ENCODE results near the gene WFIKKN2.
A peak's percentile ranks its signal among the peaks of the same experiment; 100 is the strongest.

WFIKKN2 gene

GRCh38 chr17:50832267-50832863 lies 3.0 kb upstream of the WFIKKN2 start:
- H3K27me3 ChIP-seq, result peaks cover 0 to 11% of the 10 kb centered on the region in 2 donors
- H3K4me1 ChIP-seq, result peaks cover 0 to 35% (median 15%) of the 10 kb centered on the region in 4 donors
- no peak overlapping the region for H3K27ac ChIP-seq
- H3K4me3 ChIP-seq, result no peak overlapping the region
- no peak for TF ChIP-seq CTCF (IDR thresholded peaks at IDR 0.05)
- intact Hi-C loops (cut with DNase I; ENCODE audit: low total_unique reads), result no loop called here
- H3K36me3 ChIP-seq, result no peaks in the 10 kb centered on the region
- peak in 1 of 2 donors; percentile 31 for DNase-seq
- H3K9me3 ChIP-seq, result no peaks in the 10 kb centered on the region

- Histone ChIP-seq H3K4me3 (no peak overlapping the region), H3K9me3 (no peaks in the 10 kb centered on the region), H3K36me3 (no peaks in the 10 kb centered on the region), H3K4me1 (peaks cover 0 to 35% (median 15%) of the 10 kb centered on the region in 4 donors), H3K27me3 (peaks cover 0 to 11% of the 10 kb centered on the region in 2 donors), H3K27ac (no peak overlapping the region)
- peak in 1 of 2 donors; percentile 50 for DNase-seq
- TF ChIP-seq CTCF (IDR thresholded peaks at IDR 0.05), result no peak
- intact Hi-C loops (cut with DNase I; ENCODE audit: low total_unique reads), result no loop called here
Measured at GRCh38 chr17:50832864-50833381, 2.5 kb upstream of the WFIKKN2 start.

GRCh38 chr17:50833510-50834428 lies 1.6 kb upstream of the WFIKKN2 start:
- peaks cover 0 to 34% (median 15%) of the 10 kb centered on the region in 4 donors for H3K4me1 ChIP-seq
- no peak for TF ChIP-seq CTCF (IDR thresholded peaks at IDR 0.05)
- intact Hi-C loops (cut with DNase I; ENCODE audit: low total_unique reads), result no loop called here
- H3K9me3 ChIP-seq, result no peaks in the 10 kb centered on the region
- no peak overlapping the region for H3K4me3 ChIP-seq
- no peak overlapping the region for H3K27ac ChIP-seq
- DNase-seq, result peak in 1 of 2 donors; percentile 60
- H3K36me3 ChIP-seq, result no peaks in the 10 kb centered on the region
- H3K27me3 ChIP-seq, result peaks cover 0 to 11% of the 10 kb centered on the region in 2 donors

- H3K4me3 ChIP-seq, result peak overlapping the region; percentile 38 to 55
- H3K36me3 ChIP-seq, result no peaks in the 10 kb centered on the region
- peaks cover 0 to 29% (median 15%) of the 10 kb centered on the region in 4 donors for H3K4me1 ChIP-seq
- TF ChIP-seq CTCF (IDR thresholded peaks at IDR 0.05), result no peak
- H3K9me3 ChIP-seq, result no peaks in the 10 kb centered on the region
- H3K27me3 ChIP-seq, result peaks cover 0 to 11% of the 10 kb centered on the region in 2 donors
- H3K27ac ChIP-seq, result no peak overlapping the region
- intact Hi-C loops (cut with DNase I; ENCODE audit: low total_unique reads), result no loop called here
- DNase-seq, result peak in 1 of 2 donors; percentile 57
Measured at GRCh38 chr17:50834429-50835300, 721 bp upstream of the WFIKKN2 start.

GRCh38 chr17:50836826-50837225 lies 1.4 kb downstream of the WFIKKN2 start:
- no peaks in the 10 kb centered on the region for H3K9me3 ChIP-seq
- peaks cover 0 to 11% (median 10%) of the 10 kb centered on the region in 4 donors for H3K4me1 ChIP-seq
- DNase-seq, result peak in 1 of 2 donors; percentile 37
- no peak for TF ChIP-seq CTCF (IDR thresholded peaks at IDR 0.05)
- H3K4me3 ChIP-seq, result no peak overlapping the region
- peaks cover 0 to 11% of the 10 kb centered on the region in 2 donors for H3K27me3 ChIP-seq
- no peaks in the 10 kb centered on the region for H3K36me3 ChIP-seq
- intact Hi-C loops (cut with DNase I; ENCODE audit: low total_unique reads), result no loop called here
- H3K27ac ChIP-seq, result no peak overlapping the region
